Colon (tissue), 2 donors: ENCODE data around the gene RPS6KB2.
"Not testable (repeated sequence)": the region's sequence is repeated elsewhere in the genome, so short reads cannot be mapped to it uniquely, and the experiment has no call there.

ENCODE experiments used
- FAIRE-seq: peaks from 2 replicates; lab custom pipeline; 2012; peaks lifted over from hg19 to GRCh38; lab: Jason Lieb, UNC
- donor health status: control.
- donor health status: control.

Gene RPS6KB2

DNA sequence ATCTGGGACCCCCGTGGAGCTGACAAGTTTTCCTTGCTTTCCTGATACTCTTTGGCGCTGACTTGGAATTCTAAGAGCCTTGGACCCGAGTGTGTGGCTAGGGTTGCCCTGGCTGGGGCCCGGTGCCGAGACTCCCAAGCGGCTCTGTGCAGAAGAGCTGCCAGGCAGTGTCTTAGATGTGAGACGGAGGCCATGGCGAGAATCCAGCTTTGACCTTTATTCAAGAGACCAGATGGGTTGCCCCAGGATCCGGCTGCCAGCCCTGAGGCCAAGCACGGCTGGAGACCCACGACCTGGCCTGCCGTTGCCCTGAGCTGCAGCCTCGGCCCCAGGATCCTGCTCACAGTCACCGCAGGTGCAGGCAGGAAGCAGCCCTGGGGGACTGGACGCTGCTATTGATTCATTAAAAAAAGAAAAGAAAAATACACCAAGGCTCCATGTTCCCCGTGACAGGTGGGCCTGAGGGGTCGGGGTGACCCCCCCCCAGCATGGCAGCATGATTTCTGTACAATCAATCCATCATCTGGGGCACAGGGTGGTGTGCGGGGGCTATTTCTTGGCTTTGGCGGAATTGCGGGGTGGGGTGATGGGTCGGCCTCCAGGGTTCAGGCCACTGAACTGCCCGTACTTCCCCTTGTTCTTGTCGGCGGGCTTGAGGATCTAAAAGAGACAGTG, 30.2 kb upstream of the RPS6KB2 start:
- no peak for FAIRE-seq

DNA sequence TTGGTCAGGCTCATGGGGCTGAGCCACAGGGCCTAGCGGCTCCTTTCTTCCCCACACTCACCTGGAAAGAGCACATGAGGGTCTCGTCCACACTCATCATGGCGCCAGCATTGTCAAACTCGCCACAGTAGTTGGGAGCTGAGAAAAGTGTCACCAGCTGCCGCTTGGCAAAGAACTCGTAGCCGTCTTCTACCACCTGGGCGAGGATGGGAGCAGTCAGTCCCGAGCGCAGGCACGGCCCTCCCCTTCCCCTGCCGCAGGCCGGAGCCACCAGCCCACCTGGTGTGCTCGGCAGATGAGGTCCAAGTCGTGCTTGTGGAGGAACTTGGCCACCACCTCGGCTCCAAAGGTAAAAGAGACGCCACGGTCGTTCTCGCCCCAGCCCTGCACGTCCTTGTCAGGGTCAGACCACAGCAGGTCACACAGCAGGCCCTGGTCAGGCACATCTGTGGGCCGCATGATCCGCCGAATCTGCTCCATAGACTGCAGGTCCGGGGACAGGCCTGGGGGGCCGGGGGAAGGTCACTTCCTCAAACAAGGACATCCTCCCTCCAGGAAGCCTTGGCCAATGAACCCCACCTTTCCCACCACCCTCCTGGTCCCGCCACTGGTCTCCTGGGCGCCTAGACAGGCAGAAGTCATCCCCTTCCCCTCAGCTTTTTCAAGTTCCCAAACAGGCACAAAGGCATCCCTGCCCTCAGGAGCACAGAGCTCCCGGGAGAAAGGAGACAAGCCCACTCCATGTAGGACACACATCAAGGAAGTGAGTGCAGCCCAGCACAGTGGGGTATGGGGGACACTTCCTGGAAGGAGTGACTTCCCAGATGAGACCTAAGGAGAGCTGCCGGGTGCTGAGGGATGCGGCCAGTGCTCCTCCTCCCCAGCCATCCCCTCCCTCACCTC, 29.4 kb upstream of the RPS6KB2 start:
- no peak for FAIRE-seq

GRCh38 chr11:67400251-67400941, 27.9 kb upstream of the RPS6KB2 start:
- FAIRE-seq, result no peak

- FAIRE-seq, result no peak
Measured at GRCh38 chr11:67400942-67401494, 27.3 kb upstream of the RPS6KB2 start.

- no peak for FAIRE-seq
Measured at GRCh38 chr11:67401495-67402191, 26.7 kb upstream of the RPS6KB2 start, which contains the start of gene PPP1CA. Gene PPP1CA (minus strand): TSS chr11:67401858. CDS start chr11:67401782, 76 bp downstream.

DNA sequence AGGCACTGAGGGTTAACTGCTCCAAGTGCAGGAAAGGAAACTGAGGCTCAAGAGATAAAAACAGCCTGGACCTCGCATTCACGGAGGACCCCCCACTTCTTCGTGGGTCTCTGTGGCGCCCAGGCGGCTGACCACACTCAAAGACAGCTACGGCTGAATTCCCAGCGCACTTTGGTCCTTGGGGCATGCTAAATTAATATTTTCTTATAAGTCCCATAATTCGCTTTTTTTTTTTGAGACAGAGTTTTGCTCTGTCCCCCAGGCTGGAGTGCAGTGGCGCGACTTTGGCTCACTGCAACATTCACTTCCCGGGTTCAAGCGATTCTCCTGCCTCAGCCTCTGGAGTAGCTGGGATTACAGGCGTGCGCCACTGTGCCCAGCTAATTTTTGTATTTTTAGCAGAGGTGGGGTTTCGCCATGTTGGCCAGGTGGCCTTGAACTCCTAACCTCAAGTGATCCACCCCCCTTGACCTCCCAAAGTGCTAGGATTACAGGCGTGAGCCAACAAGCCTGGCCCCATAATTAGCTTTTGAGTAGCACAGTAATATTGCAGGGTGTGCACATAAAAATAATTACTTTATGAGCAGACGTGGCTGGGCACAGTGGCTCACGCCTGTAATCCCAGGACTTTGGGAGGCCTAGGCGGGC, 26.0 kb upstream of the RPS6KB2 start:
- FAIRE-seq, result not testable (repeated sequence)

- not testable (repeated sequence) for FAIRE-seq
Measured at GRCh38 chr11:67403085-67403484, 25.2 kb upstream of the RPS6KB2 start.

GRCh38 chr11:67404515-67405195, 23.6 kb upstream of the RPS6KB2 start:
- FAIRE-seq, result no peak

DNA sequence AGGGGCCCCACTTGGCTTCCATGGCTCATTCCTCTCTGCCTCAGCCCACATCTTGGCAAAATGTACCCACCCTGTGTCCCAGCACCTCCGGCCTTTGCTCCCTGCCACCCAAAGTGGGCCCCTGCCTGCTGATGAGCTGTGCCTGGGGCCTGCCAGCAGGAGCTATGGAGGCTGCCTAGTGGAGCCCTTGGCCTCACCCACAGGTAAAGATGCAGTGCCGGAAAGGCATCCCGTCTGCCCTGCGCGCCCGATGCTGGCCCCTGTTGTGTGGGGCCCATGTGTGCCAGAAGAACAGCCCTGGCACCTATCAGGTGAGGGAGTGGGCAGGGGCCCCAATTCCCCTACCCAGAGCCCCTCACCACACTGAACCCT, 23.1 kb upstream of the RPS6KB2 start:
- FAIRE-seq, result no peak

- FAIRE-seq, result no peak
Measured at GRCh38 chr11:67405688-67406339, 22.5 kb upstream of the RPS6KB2 start.

- FAIRE-seq, result no peak
Measured at GRCh38 chr11:67406420-67406968, 21.8 kb upstream of the RPS6KB2 start.

- FAIRE-seq, result no peak
Measured at GRCh38 chr11:67406969-67407687, 21.2 kb upstream of the RPS6KB2 start.

DNA sequence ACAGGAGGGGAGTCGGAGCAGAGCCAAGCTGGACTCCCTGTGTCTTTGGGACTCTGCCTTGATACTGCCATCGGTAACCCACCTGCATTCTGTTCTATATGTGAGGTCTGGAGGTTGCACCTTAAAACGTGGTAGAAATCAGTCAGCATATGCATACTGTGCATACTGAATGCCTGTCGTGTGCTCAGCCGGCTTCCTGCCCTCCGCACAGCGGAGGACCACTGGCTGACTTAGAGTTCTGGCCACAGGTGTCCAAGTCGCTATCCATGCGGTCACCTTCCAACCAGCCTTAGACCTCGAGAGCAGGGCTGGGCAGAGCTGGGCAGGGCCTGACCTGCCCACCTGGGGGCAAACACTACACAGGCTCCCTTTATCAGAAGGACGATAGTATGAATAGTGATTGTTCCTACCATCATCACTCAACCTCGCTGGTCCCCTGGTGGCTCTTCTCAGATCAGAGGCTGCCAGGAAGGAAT, 20.6 kb upstream of the RPS6KB2 start:
- no peak for FAIRE-seq

DNA sequence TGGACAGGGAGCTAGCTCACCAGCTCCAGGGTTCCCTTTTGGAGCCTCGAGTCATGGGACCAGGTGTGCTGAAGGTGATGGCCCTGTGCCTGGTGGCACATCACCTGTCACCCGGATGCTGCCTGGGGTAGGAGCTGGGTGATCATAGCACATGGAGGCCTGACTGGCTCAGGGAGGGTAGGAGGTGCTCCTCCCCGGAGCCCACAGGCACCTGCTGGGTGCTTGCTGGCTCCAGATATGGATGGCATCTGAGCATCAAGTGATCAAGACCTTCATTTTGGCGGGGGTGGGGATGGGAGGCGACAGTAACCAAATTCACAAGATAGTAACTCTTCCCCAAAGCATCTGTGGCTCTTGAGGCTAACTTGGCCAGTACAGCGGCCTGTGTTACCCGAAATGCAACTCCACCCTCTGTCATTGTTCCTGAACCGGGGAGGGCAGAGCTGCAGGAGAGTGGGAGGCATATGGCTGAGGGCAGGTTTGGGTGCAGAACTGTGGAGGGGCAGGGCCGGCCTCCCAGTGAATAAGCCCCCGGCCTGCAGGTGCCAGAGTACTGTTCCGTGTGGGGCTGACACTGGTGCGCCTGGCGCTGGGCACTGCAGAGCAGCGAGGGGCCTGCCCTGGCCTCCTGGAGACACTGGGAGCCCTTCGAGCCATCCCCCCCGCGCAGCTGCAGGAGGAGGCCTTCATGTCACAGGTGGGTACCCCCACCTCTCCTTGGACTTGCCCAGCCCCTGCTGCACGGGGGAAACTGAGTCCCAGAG, 19.7 kb upstream of the RPS6KB2 start:
- FAIRE-seq, result no peak

GRCh38 chr11:67409261-67409666, 19.0 kb upstream of the RPS6KB2 start:
- no peak for FAIRE-seq

DNA sequence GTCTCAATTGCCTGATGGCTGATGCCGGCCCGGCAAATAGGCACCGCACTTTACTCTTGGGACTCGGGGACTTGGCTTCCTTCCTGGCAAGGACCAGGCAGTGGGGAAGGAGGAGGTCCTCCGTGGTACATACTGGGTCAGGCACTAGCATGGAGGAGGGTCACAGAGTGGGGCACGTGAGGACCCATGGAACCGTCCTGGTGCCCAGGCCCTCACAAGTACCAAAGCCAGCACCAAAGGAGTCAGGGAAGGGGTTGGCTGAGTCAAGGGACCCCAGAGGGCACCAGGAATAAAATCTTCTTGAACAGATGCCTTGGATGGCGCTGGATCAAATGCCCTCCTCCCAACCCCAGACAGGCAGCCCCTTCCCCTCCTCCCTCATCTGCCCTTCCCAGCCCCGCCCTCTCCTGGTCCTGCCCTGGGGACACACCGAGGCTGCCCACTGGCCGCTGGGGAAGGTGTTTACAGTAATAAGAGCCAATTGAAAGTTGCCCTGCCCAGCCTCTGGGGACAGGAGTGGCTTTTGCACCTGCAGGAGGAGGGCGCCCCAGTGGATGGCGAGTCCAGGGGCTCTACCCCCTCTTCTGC, 18.4 kb upstream of the RPS6KB2 start:
- FAIRE-seq, result no peak

GRCh38 chr11:67410369-67410831, 17.9 kb upstream of the RPS6KB2 start:
- FAIRE-seq, result no peak
